ENCODE measurements around the gene IPPK.

- TF ChIP-seq, protein P1, sequence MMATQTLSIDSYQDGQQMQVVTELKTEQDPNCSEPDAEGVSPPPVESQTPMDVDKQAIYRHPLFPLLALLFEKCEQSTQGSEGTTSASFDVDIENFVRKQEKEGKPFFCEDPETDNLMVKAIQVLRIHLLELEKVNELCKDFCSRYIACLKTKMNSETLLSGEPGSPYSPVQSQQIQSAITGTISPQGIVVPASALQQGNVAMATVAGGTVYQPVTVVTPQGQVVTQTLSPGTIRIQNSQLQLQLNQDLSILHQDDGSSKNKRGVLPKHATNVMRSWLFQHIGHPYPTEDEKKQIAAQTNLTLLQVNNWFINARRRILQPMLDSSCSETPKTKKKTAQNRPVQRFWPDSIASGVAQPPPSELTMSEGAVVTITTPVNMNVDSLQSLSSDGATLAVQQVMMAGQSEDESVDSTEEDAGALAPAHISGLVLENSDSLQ (IDR thresholded peaks at IDR 0.05) = no peak
- TF ChIP-seq FOXA1 (IDR thresholded peaks at IDR 0.05) (no peak), FOXK2 (IDR thresholded peaks at IDR 0.05) (no peak), NFRKB (IDR thresholded peaks at IDR 0.05) (no peak), ELF4 (IDR thresholded peaks at IDR 0.05) (no peak), SUZ12 (IDR thresholded peaks at IDR 0.05) (no peak), SP1 (IDR thresholded peaks at IDR 0.05) (no peak)
Observed at GRCh38 chr9:92614123-92614510, 55.8 kb downstream of the IPPK start.

Data from HEK293T (cell line).